MCF 10A (cell line): ENCODE measurements around the gene SAA4. TPM values are rescaled to one million over a fixed set of nuclear protein-coding genes. Genes with fewer than 3 reads are reported as not detected.
"Not testable (repeated sequence)": the region's sequence is repeated elsewhere in the genome, so short reads cannot be mapped to it uniquely, and the experiment has no call there.

Source experiments
- BruUV-seq: library from RNA; stranded (reverse); fragments of 400-500 nt; replicated peaks from 2 replicates; lab custom pipeline; 2021; lab: Mats Ljungman, UMichigan
- CTCF ChIA-PET: fragments of 300-600 bp; sonication (Branson Sonifier 250); formaldehyde crosslinking; extraction: SDS; loops from one replicate; lab custom pipeline; 2021; ENCODE audit warnings: antibody characterized with exemption, inconsistent platforms; lab: Yijun Ruan, JAX
- POLR2A ChIA-PET: fragments of 300-600, 350-650 bp; sonication (Branson Sonifier 250); formaldehyde crosslinking; extraction: SDS; loops from one replicate; lab custom pipeline; 2020; ENCODE audit warnings: antibody characterized with exemption, inconsistent platforms; lab: Yijun Ruan, JAX
- DNase-seq: peaks from one replicate; pipeline ENCODE4 v3.0.0-alpha.2; 2018; ENCODE audit not compliant: unreplicated experiment
- H3K27ac Mint-ChIP-seq: one replicate; pipeline ENCODE4 v1.8.0; 2022; ENCODE audit warnings: mild to moderate bottlenecking, low read depth, mixed read lengths; ENCODE audit not compliant: unreplicated experiment
- H3K27me3 Mint-ChIP-seq: one replicate; pipeline ENCODE4 v1.8.0; 2022; ENCODE audit warnings: mixed read lengths; ENCODE audit not compliant: insufficient read depth, unreplicated experiment
- H3K36me3 Mint-ChIP-seq: one replicate; pipeline ENCODE4 v1.8.0; 2022; ENCODE audit warnings: mild to moderate bottlenecking, moderate library complexity, mixed read lengths; ENCODE audit not compliant: insufficient read depth, unreplicated experiment
- H3K4me1 Mint-ChIP-seq: one replicate; pipeline ENCODE4 v1.8.0; 2022; ENCODE audit warnings: mixed read lengths; ENCODE audit not compliant: insufficient read depth, unreplicated experiment
- H3K4me3 Mint-ChIP-seq: one replicate; pipeline ENCODE4 v1.8.0; 2022; ENCODE audit warnings: mild to moderate bottlenecking, moderate library complexity, mixed read lengths; ENCODE audit not compliant: unreplicated experiment
- H3K9me3 Mint-ChIP-seq: one replicate; pipeline ENCODE4 v1.8.0; 2022; ENCODE audit warnings: mixed read lengths; ENCODE audit not compliant: unreplicated experiment
- CTCF ChIP-seq: fragments of 200-600 bp; IDR thresholded peaks from one replicate; pipeline ENCODE4 v1.8.0; 2022; ENCODE audit warnings: antibody characterized with exemption, mild to moderate bottlenecking; ENCODE audit not compliant: unreplicated experiment
- intact Hi-C: fragments of 100-400 bp; cut with micrococcal nuclease; formaldehyde crosslinking; loops from 2 replicates; pipeline ENCODE4 v1.14.1; 2022
- total RNA-seq: library from RNA; stranded (reverse); gene quantifications from 2 replicates; pipeline ENCODE4 v1.2.3, GENCODE V29; 2022

SAA4 gene
- total RNA-seq, 1 experiment from 2014 or later, result not detected

GRCh38 chr11:18280438-18281045 is 43.9 kb upstream of the SAA4 start:
- CTCF ChIA-PET, result interaction anchor here (0.6 to 1.0 kb wide), 4 partner anchors 11 to 64 kb away, joined by 3 to 5 read pairs (median 3); no protein-coding TSS in a partner anchor
- H3K4me3 Mint-ChIP-seq, result no peak overlapping the region
- no peak overlapping the region for H3K27ac Mint-ChIP-seq
- TF ChIP-seq CTCF, result no peak
- H3K4me1 Mint-ChIP-seq, result no peaks in the 10 kb centered on the region
- peaks cover 86% of the 10 kb centered on the region for H3K36me3 Mint-ChIP-seq
- BruUV-seq, result no TSS peak
- H3K27me3 Mint-ChIP-seq, result no peaks in the 10 kb centered on the region
- intact Hi-C loops, result no loop called here
- POLR2A ChIA-PET, result interaction anchor here (0.7 kb wide), 2 partner anchors 9 to 135 kb away, joined by 3 to 4 read pairs; no protein-coding TSS in a partner anchor
- H3K9me3 Mint-ChIP-seq, result no peaks in the 10 kb centered on the region
- DNase-seq, result no peak

- BruUV-seq, result no TSS peak
- H3K4me3 Mint-ChIP-seq, result no peak overlapping the region
- H3K27ac Mint-ChIP-seq, result no peak overlapping the region
- intact Hi-C loops, result no loop called here
- ChIA-PET CTCF (no interaction called here), POLR2A (interaction anchor here (0.7 to 1.8 kb wide), 4 partner anchors 11 to 43 kb away, joined by 3 to 7 read pairs (median 4); no protein-coding TSS in a partner anchor)
- peaks cover 65% of the 10 kb centered on the region for H3K36me3 Mint-ChIP-seq
- no peak for TF ChIP-seq CTCF
- H3K4me1 Mint-ChIP-seq, result no peaks in the 10 kb centered on the region
- DNase-seq, result peak; percentile 17
- no peaks in the 10 kb centered on the region for H3K9me3 Mint-ChIP-seq
- H3K27me3 Mint-ChIP-seq, result no peaks in the 10 kb centered on the region
Observed at GRCh38 chr11:18277565-18278271, 41.1 kb upstream of the SAA4 start.

- CTCF ChIA-PET, result no interaction called here
- no TSS peak for BruUV-seq
- Mint-ChIP-seq H3K27ac (peak overlapping the region; percentile 17), H3K27me3 (no peaks in the 10 kb centered on the region), H3K9me3 (no peaks in the 10 kb centered on the region), H3K4me3 (no peak overlapping the region), H3K4me1 (peaks cover 9% of the 10 kb centered on the region), H3K36me3 (peaks cover 18% of the 10 kb centered on the region)
- intact Hi-C loops, result no loop called here
- no peak for TF ChIP-seq CTCF
- POLR2A ChIA-PET, result no interaction called here
- DNase-seq, result no peak
Observed at GRCh38 chr11:18271206-18271605, 34.6 kb upstream of the SAA4 start.

- ChIA-PET POLR2A (interaction anchor here (0.6 kb wide), 1 partner anchor 77 kb away, joined by 3 read pairs; no protein-coding TSS in a partner anchor), CTCF (interaction anchor here (0.6 to 1.8 kb wide), 6 partner anchors 11 to 641 kb away, joined by 3 to 7 read pairs (median 4); no protein-coding TSS in a partner anchor)
- TF ChIP-seq CTCF, result no peak
- peak; percentile 17 for DNase-seq
- intact Hi-C loops, result no loop called here
- Mint-ChIP-seq H3K4me1 (peaks cover 17% of the 10 kb centered on the region), H3K36me3 (peaks cover 16% of the 10 kb centered on the region), H3K27me3 (no peaks in the 10 kb centered on the region), H3K4me3 (no peak overlapping the region), H3K27ac (no peak overlapping the region), H3K9me3 (no peaks in the 10 kb centered on the region)
- no TSS peak for BruUV-seq
Observed at GRCh38 chr11:18270102-18270501, 33.5 kb upstream of the SAA4 start.

- intact Hi-C loops, H3K27me3 Mint-ChIP-seq, H3K4me3 Mint-ChIP-seq, H3K9me3 Mint-ChIP-seq, H3K27ac Mint-ChIP-seq, DNase-seq, BruUV-seq: not testable (repeated sequence)
- CTCF ChIA-PET, result interaction anchor here (1.0 to 1.8 kb wide), 2 partner anchors 25 to 154 kb away, joined by 4 to 7 read pairs; no protein-coding TSS in a partner anchor
- Mint-ChIP-seq H3K36me3 (peaks cover 10% of the 10 kb centered on the region), H3K4me1 (peaks cover 25% of the 10 kb centered on the region)
- POLR2A ChIA-PET, result interaction anchor here (0.9 kb wide), 1 partner anchor 31 kb away, joined by 3 read pairs; no protein-coding TSS in a partner anchor
Observed at GRCh38 chr11:18269252-18269651, 32.6 kb upstream of the SAA4 start.
